Subcutaneous adipose tissue (tissue), 4 donors: ENCODE results near the gene MRPL27. TPM values are rescaled to one million over a fixed set of nuclear protein-coding genes. Genes with fewer than 3 reads are reported as not detected.

ENCODE experiments used
- total RNA-seq, 4 donors: library from RNA; depleted of rRNA; stranded (reverse); fragments of >200 nt; gene quantifications; one replicate each; pipeline ENCODE4 v1.1.0, GENCODE V29; 2016
- TF ChIP-seq, protein P1 (sequence below): fragments of 450-650 bp; IDR thresholded peaks from one replicate; pipeline ENCODE4 v1.5.1; 2016; ENCODE audit warnings: low read depth, mild to moderate bottlenecking, control low read depth, antibody characterized with exemption, moderate library complexity

The MRPL27 gene
- total RNA-seq, 4 donors from 2014 or later, result 42.2 to 88.7 (median 48.1) TPM

DNA sequence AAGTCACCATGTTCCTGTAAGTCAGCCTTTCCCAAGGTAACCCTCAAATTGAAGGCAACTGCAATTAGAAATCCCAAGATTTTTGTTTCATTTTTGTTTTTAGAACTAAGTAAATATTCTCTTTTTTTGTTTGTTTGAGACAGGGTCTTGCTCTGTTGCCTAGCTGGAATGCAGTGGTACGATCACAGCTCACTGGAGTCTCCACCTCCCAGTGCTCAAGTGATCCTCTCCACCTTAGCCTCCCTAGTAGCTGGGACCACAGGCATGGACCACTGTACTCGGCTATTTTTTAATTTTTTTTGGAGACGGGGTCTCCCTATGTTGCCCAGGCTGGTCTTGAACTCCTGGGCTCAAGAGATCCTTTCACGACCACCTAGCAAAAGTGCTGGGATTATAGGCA, 34.9 kb upstream of the MRPL27 start:
- TF ChIP-seq, protein P1, sequence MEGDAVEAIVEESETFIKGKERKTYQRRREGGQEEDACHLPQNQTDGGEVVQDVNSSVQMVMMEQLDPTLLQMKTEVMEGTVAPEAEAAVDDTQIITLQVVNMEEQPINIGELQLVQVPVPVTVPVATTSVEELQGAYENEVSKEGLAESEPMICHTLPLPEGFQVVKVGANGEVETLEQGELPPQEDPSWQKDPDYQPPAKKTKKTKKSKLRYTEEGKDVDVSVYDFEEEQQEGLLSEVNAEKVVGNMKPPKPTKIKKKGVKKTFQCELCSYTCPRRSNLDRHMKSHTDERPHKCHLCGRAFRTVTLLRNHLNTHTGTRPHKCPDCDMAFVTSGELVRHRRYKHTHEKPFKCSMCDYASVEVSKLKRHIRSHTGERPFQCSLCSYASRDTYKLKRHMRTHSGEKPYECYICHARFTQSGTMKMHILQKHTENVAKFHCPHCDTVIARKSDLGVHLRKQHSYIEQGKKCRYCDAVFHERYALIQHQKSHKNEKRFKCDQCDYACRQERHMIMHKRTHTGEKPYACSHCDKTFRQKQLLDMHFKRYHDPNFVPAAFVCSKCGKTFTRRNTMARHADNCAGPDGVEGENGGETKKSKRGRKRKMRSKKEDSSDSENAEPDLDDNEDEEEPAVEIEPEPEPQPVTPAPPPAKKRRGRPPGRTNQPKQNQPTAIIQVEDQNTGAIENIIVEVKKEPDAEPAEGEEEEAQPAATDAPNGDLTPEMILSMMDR, result no peak

DNA sequence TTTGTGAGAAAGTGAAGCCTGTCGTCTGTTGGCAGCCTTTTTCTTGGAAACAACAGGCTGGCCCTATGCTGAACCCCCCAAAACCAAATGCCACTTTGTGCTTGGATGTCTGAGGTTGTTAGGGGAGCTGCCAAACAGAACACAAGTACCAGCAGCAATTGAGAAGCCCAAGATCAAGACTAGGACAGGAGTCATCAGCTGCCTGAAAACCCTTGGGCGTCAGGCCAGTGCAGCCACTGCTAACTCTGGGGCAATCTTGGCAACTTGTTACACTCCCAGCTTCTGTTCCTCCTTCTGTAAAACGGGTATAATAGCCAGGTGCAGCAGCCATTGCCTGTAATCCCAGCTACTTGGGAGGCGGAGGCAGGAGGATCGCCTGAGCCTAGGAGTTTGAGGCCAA, 33.6 kb upstream of the MRPL27 start:
- TF ChIP-seq, protein P1, result no peak

DNA sequence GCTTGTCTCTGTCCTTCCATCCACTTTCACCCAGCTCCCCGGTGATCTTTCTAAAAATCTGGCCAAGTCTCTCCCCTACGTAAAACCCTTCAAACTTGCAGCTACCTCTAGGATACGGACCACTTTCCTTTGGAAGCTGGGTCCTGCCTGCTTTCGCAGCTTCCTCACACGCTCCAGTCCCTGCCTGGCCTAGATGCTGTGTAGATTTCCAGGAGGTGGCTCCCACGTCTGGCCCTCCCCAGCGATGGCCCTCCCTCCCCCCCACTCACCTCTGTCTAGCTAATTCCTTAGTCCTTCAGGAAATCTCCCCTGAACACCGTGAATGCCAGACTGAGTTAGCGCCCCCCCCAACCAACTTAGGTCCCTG, 24.9 kb upstream of the MRPL27 start:
- TF ChIP-seq, protein P1, result no peak

DNA sequence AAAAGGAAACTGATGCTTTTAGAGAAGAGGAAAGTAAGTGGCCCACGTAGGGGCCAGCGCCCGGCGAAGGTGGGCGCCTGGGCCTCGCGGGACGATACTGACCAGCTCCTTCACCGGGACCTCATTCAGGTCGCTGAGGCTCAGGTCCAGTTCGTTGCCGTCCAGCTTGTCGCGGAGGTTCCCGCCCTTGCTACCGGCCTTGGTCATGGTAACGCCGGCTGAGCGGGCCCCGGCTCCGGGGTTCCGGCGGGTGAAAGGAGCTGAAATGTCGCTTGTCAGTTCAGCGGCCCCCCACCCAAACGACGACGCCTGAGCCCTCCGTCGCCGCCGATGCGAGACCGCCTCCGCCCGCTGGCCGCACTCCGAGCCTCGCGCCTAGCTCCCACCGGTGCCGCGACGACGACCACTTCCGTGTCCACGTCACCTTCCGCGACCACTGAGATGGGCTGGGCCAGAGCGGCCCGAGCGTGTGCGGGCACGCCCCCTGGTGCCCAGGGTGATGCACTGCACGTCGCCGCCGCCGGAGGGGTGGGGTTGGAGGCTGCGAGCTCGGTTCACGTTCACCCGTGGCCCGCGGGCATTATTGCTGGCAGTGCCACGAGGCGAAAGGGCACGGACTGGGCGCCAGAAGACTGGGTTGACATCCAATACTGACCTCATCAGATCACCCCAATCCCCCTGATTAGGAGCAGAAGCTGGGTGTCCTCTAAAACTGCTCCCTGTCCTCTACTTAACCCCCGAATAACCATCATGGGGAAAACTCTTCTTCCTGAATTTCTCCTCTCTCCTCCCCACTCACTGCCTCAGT, 24.3 kb upstream of the MRPL27 start, which contains the start of gene LRRC59:
Gene LRRC59, minus strand, starts transcription at position 413 of the 808 bp plus-strand sequence. Its CDS starts 206 bp downstream, at position 207.
- TF ChIP-seq, protein P1, result no peak

DNA sequence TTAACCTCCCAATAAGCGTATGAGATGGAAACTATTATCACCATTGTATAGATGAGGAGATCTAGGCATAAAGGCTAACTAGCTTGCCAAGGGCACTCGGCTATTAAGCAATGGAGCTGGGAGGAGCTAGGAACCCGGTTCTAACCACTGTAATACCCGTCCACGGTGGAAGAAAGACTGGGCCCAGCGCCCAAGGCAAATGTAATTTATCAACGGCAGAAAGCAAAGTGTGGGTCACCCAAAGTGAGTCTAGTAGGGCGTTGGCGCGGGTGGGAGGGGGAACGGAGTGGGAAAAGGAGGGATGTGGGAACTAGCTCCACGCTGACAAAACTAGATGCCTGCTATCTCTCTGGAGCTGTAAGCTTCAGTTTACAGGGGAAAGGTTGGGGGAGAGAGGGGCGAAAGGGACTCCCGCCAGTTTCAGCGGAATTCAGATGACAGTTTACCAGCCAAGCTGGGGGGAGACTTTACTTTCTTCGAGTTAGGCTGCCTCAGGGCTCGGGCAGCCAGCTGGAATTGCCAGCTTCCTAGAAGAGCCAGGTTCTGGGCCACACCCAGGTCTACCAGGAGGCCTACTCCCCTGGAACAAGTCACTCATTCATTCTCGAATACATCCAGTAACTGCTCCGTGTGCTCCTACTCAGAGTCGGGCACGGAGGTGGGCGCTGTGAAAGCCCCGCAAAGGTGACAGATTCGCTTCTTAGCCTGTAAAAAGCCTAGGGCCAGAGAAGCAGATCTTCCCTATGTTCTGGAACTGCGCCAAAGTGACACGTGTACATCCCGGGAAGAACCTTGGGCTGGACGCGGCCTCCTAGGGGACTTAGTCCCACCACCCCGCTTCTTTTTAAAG, 23.5 kb upstream of the MRPL27 start:
- TF ChIP-seq, protein P1, result no peak

DNA sequence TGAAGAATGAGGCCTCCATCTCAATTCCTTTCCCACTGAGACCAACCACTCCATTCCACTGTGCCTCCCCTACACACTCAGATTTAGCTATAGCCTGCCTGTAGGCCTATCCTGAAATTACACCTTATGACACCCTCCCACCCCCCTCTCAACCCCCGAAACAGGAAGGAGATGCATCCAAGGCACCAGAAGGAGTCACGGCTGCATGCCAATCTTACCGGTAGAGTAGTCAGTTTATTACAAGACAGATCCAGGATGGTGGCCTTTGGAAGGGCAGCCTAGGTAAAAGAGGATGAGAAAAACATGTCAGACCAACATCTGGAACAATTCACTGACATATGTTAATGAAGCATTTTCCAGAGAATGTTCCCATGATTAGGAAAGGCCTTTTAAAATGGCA, 21.7 kb upstream of the MRPL27 start:
- TF ChIP-seq, protein P1, result no peak

DNA sequence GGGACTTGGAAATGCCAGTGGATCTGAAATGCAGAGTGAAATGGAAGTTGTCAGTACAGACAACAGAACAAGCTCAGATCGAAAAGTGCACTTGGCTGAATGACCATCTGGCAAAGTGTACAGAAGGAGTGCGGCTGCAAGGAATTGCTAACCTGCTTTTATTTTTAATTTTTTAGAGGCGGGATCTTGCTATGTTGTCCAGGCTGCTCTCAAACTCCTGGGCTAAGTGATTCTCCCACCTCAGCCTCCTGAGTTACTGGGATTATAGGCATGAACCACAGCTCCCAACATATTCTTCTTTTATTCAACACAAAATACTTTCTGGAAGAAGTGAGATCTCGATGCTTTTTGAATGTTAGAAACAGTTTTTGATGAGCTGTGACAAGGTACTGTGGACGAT, 20.7 kb upstream of the MRPL27 start:
- TF ChIP-seq, protein P1, result no peak
